Stimulated activated naive B cell treated with anti-CD40 and anti-IgM and Interleukin-4, amounts not matched to agents 10 μg/mL and 1 μg/mL and 100 μg/mL, for 72 hours (primary cell): Measurements from ENCODE around the gene IL7R.
A peak's percentile ranks its signal among the peaks of the same experiment; 100 is the strongest.
"Not testable (repeated sequence)": the region's sequence is repeated elsewhere in the genome, so short reads cannot be mapped to it uniquely, and the experiment has no call there.

Source experiments
- ATAC-seq, 2 donors: fragments of 150-1000 bp; cut with Tn5 transposase; replicated peaks; 2 replicates each; pipeline ENCODE4 v1.10.0; 2021; ENCODE audit warnings: moderate library complexity in 1 of 2
- DNase-seq: peaks from one replicate; pipeline ENCODE4 v3.0.0; 2021
- H3K27ac Mint-ChIP-seq: one replicate; pipeline ENCODE4 v1.8.0; 2022; ENCODE audit warnings: mild to moderate bottlenecking, mixed read lengths
- H3K27me3 Mint-ChIP-seq, 2 donors: one replicate each; pipeline ENCODE4 v1.8.0; 2022; ENCODE audit warnings: mixed read lengths in 2 of 2
- H3K36me3 Mint-ChIP-seq, 2 donors: one replicate each; pipeline ENCODE4 v1.8.0; 2022; ENCODE audit warnings: mixed read lengths in 2 of 2, mild to moderate bottlenecking in 1 of 2
- H3K4me1 Mint-ChIP-seq, 2 donors: one replicate each; pipeline ENCODE4 v1.8.0; 2022; ENCODE audit warnings: mixed read lengths in 2 of 2, mild to moderate bottlenecking in 1 of 2
- H3K4me3 Mint-ChIP-seq, 2 donors: one replicate each; pipeline ENCODE4 v1.8.0; 2022; ENCODE audit warnings: mild to moderate bottlenecking in 2 of 2, mixed read lengths in 2 of 2, moderate library complexity in 1 of 2
- H3K9me3 Mint-ChIP-seq, 2 donors: one replicate each; pipeline ENCODE4 v1.8.0; 2022; ENCODE audit warnings: mixed read lengths in 2 of 2, mild to moderate bottlenecking in 1 of 2

Gene IL7R

GRCh38 chr5:35852773-35853172 lies 3.9 kb upstream of the IL7R start:
- Mint-ChIP-seq H3K27me3 (no peaks in the 10 kb centered on the region), H3K27ac (peak overlapping the region; percentile 1), H3K4me1 (peaks cover 17 to 67% of the 10 kb centered on the region in 2 donors), H3K4me3 (peak overlapping the region in 1 of 2 donors; percentile 10), H3K36me3 (no peaks in the 10 kb centered on the region), H3K9me3 (peaks cover under 1 to 3% of the 10 kb centered on the region in 2 donors)
- DNase-seq (no peak), ATAC-seq (no peak)

DNA sequence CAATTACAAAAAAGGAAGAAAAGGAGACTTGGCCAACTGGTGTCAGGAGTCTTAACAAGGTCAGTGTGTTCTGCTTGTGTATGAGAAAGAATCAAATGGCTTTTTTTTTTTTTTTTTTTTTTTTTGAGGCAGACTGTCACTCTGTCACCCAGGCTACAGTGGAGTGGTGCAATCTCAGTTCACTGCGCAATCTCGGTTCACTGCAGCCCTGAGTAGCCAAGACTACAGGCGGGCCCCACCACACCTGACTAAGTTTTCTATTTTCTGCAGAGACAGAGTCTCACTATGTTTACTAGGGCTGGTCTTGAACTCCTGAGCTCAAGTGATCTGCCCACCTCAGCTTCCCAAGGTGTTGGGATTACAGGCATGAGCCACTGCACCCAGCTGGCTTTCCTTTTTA lies 3.1 kb upstream of the IL7R start:
- ATAC-seq (peak; percentile 20 to 26), DNase-seq (no peak)
- peak overlapping the region; percentile 83 for H3K27ac Mint-ChIP-seq
- H3K9me3 Mint-ChIP-seq: peaks cover 0 to 3% of the 10 kb centered on the region in 2 donors
- H3K36me3 Mint-ChIP-seq: no peaks in the 10 kb centered on the region
- peaks cover 18 to 69% of the 10 kb centered on the region in 2 donors for H3K4me1 Mint-ChIP-seq
- peak overlapping the region; percentile 42 to 60 for H3K4me3 Mint-ChIP-seq
- no peaks in the 10 kb centered on the region for H3K27me3 Mint-ChIP-seq

- ATAC-seq: peak; percentile 17 to 35
- no peak for DNase-seq
- H3K27ac Mint-ChIP-seq: peak overlapping the region; percentile 83
- H3K27me3 Mint-ChIP-seq: no peaks in the 10 kb centered on the region
- peaks cover 22 to 75% of the 10 kb centered on the region in 2 donors for H3K4me1 Mint-ChIP-seq
- H3K36me3 Mint-ChIP-seq: no peaks in the 10 kb centered on the region
- peak overlapping the region; percentile 55 to 60 for H3K4me3 Mint-ChIP-seq
- peaks cover 0 to 3% of the 10 kb centered on the region in 2 donors for H3K9me3 Mint-ChIP-seq
Observed at GRCh38 chr5:35854248-35854647, 2.4 kb upstream of the IL7R start.

- Mint-ChIP-seq H3K4me1 (peaks cover 22 to 76% of the 10 kb centered on the region in 2 donors), H3K36me3 (no peaks in the 10 kb centered on the region)
Observed at GRCh38 chr5:35855187-35855586, 1.5 kb upstream of the IL7R start.

DNA sequence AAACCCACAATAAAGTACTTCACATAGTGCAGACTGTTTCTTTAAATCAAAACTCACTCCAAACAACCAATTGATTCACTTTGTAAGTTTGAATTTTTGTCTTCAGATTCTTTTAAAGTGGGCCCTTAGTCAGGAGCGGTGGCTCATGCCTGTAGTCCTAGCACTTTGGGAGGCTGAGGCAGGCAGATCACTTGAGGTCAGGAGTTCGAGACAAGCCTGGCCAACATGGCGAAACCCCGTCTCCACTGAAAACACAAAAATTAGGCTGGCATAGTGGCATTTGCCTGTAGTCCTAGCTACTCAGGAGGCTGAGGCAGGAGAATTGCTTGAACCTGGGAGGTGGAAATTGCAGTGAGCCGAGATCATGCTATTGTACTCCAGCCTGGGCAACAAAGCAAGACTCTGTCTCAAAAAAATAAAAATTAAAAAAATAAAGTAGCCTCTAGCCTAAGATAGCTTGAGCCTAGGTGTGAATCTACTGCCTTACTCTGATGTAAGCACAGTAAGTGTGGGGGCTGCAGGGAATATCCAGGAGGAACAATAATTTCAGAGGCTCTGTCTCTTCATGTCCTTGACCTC lies 416 bp upstream of the IL7R start:
- DNase-seq, H3K9me3 Mint-ChIP-seq, ATAC-seq, H3K27me3 Mint-ChIP-seq, H3K36me3 Mint-ChIP-seq, H3K27ac Mint-ChIP-seq: not testable (repeated sequence)
- H3K4me1 Mint-ChIP-seq: peaks cover 21 to 75% of the 10 kb centered on the region in 2 donors
- peak overlapping the region; percentile 42 to 62 for H3K4me3 Mint-ChIP-seq

More at GRCh38 chr5:35855187-35855586, 1.5 kb upstream of the IL7R start:
- Mint-ChIP-seq H3K4me3 (no peak overlapping the region), H3K27ac (no peak overlapping the region), H3K9me3 (peaks cover 0 to 3% of the 10 kb centered on the region in 2 donors), H3K27me3 (no peaks in the 10 kb centered on the region)
- ATAC-seq (no peak), DNase-seq (no peak)

DNA sequence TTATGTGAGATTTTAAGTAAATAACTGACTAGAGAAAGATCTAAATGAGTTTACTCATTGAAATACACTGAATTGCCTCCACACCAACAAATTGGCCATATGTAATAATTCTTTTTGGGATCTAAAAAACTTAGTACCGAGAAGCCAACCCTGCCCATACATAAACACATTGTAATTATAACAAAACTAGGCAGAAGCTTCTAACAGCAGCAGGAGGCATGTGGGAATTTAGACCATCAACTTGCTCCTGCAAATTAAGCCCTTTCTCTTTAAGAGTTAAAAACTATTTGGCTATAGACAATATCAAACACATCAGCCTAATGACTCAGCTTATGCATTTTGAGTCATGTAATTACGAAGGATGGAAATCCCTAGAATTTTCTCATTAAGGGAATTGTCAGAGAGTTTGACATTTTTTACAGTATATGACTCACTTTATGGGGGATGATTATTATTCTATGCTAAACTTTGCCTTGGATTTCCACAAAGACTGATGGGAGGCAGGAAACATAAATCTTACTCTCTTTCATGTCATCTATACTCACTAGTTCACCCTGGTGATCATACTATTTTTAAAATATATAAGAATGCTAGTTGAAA lies 1.0 kb downstream of the IL7R start:
- no peaks in the 10 kb centered on the region for H3K27me3 Mint-ChIP-seq
- peak in 1 of 2 donors; percentile 17 for ATAC-seq
- H3K36me3 Mint-ChIP-seq: peaks cover 15 to 17% of the 10 kb centered on the region in 2 donors
- DNase-seq: no peak
- H3K4me1 Mint-ChIP-seq: peaks cover 21 to 63% of the 10 kb centered on the region in 2 donors
- peak overlapping the region in 1 of 2 donors; percentile 62 for H3K4me3 Mint-ChIP-seq
- no peaks in the 10 kb centered on the region for H3K9me3 Mint-ChIP-seq
- H3K27ac Mint-ChIP-seq: no peak overlapping the region

- H3K27ac Mint-ChIP-seq: no peak overlapping the region
- peaks cover 25 to 57% of the 10 kb centered on the region in 2 donors for H3K4me1 Mint-ChIP-seq
- peak overlapping the region; percentile 19 to 25 for H3K4me3 Mint-ChIP-seq
- no peaks in the 10 kb centered on the region for H3K27me3 Mint-ChIP-seq
- no peak for ATAC-seq
- no peak for DNase-seq
- H3K36me3 Mint-ChIP-seq: peaks cover 21 to 22% of the 10 kb centered on the region in 2 donors
- no peaks in the 10 kb centered on the region for H3K9me3 Mint-ChIP-seq
Observed at GRCh38 chr5:35859101-35859661, 2.5 kb downstream of the IL7R start.

GRCh38 chr5:35860686-35861085 lies 4.0 kb downstream of the IL7R start:
- peaks cover 0 to 4% of the 10 kb centered on the region in 2 donors for H3K9me3 Mint-ChIP-seq
- ATAC-seq (no peak), DNase-seq (no peak)
- H3K4me1 Mint-ChIP-seq: peaks cover 18 to 42% of the 10 kb centered on the region in 2 donors
- H3K4me3 Mint-ChIP-seq: no peak overlapping the region
- peaks cover 27 to 31% of the 10 kb centered on the region in 2 donors for H3K36me3 Mint-ChIP-seq
- no peaks in the 10 kb centered on the region for H3K27me3 Mint-ChIP-seq
- no peak overlapping the region for H3K27ac Mint-ChIP-seq

GRCh38 chr5:35861718-35862117 lies 5.0 kb downstream of the IL7R start:
- H3K36me3 Mint-ChIP-seq: peaks cover 27 to 31% of the 10 kb centered on the region in 2 donors
- no peak for ATAC-seq

DNA sequence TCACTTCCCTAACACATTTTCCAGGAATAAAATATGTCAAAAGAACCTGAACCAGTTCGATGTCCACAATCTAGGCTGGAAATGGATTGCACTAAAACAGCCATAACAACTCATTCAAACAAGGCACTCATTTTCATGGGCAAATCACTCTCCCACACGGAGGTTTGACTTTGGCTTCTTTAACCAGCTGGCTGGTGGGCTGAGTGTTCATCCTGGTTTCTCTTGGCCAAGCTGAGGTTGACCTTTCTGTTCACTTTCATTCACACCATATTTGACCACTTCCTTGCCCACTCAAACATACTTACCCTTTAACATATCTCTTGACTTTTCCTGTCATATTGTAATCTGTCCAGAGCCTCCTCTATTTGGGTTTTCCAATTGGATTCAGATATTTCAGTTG lies 5.4 kb downstream of the IL7R start:
- no peaks in the 10 kb centered on the region for H3K27me3 Mint-ChIP-seq
- ATAC-seq (no peak), DNase-seq (no peak)
- peaks cover 14 to 30% of the 10 kb centered on the region in 2 donors for H3K4me1 Mint-ChIP-seq
- H3K36me3 Mint-ChIP-seq: peaks cover 27 to 31% of the 10 kb centered on the region in 2 donors
- peaks cover 0 to 4% of the 10 kb centered on the region in 2 donors for H3K9me3 Mint-ChIP-seq
- H3K27ac Mint-ChIP-seq: no peak overlapping the region
- H3K4me3 Mint-ChIP-seq: no peak overlapping the region

More at GRCh38 chr5:35861718-35862117, 5.0 kb downstream of the IL7R start:
- H3K4me1 Mint-ChIP-seq: peaks cover 17 to 34% of the 10 kb centered on the region in 2 donors
- H3K9me3 Mint-ChIP-seq: peaks cover 0 to 4% of the 10 kb centered on the region in 2 donors
- no peak overlapping the region for H3K4me3 Mint-ChIP-seq
- H3K27me3 Mint-ChIP-seq: no peaks in the 10 kb centered on the region
- DNase-seq: no peak
- H3K27ac Mint-ChIP-seq: no peak overlapping the region

GRCh38 chr5:35863159-35863558 lies 6.5 kb downstream of the IL7R start:
- peak overlapping the region; percentile 84 for H3K27ac Mint-ChIP-seq
- H3K36me3 Mint-ChIP-seq: peaks cover 27 to 33% of the 10 kb centered on the region in 2 donors
- peaks cover 0 to 4% of the 10 kb centered on the region in 2 donors for H3K9me3 Mint-ChIP-seq
- H3K4me3 Mint-ChIP-seq: no peak overlapping the region
- no peaks in the 10 kb centered on the region for H3K27me3 Mint-ChIP-seq
- DNase-seq (no peak), ATAC-seq (peak; percentile 91 to 94)
- H3K4me1 Mint-ChIP-seq: peaks cover 12 to 28% of the 10 kb centered on the region in 2 donors

GRCh38 chr5:35867998-35868397 lies 11.3 kb downstream of the IL7R start:
- no peak overlapping the region for H3K27ac Mint-ChIP-seq
- peaks cover 19 to 36% of the 10 kb centered on the region in 2 donors for H3K4me1 Mint-ChIP-seq
- ATAC-seq (no peak), DNase-seq (no peak)
- no peak overlapping the region for H3K4me3 Mint-ChIP-seq
- no peaks in the 10 kb centered on the region for H3K27me3 Mint-ChIP-seq
- peaks cover 10 to 20% of the 10 kb centered on the region in 2 donors for H3K36me3 Mint-ChIP-seq
- peaks cover 0 to 4% of the 10 kb centered on the region in 2 donors for H3K9me3 Mint-ChIP-seq

DNA sequence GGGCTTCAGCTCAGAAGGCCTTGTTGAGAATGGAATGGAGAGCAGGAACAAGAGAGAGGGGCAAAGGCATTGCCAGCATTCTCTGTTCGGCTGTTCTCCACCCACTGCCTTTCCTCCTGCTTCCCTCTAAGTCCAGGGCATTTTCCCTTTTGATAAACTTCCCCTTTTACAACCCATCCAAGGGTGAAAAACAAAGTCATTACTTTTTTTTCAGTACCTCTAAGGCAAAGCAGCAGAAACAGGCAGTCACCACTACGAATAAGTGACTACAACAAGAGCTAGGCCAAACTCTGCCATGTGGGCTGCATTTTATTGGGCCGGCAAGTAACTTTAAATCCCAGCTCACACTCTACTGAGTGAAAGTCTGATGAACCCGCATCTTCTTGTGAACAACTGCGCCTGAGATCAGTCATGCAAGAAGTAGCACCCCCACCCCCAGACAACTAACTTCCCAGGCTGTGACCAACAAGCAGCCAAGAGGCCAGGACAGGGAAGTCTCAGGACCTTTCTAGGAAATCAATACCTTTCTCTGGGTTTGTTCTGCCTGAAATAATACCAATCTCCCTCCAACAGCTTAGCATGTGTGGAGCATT lies 13.1 kb downstream of the IL7R start:
- DNase-seq (no peak), ATAC-seq (peak; percentile 86 to 89)
- Mint-ChIP-seq H3K27ac (no peak overlapping the region), H3K27me3 (no peaks in the 10 kb centered on the region), H3K36me3 (peaks cover 3 to 17% of the 10 kb centered on the region in 2 donors), H3K9me3 (peaks cover 0 to 2% of the 10 kb centered on the region in 2 donors), H3K4me1 (peaks cover 15 to 30% of the 10 kb centered on the region in 2 donors), H3K4me3 (peak overlapping the region; percentile 5 to 28)

DNA sequence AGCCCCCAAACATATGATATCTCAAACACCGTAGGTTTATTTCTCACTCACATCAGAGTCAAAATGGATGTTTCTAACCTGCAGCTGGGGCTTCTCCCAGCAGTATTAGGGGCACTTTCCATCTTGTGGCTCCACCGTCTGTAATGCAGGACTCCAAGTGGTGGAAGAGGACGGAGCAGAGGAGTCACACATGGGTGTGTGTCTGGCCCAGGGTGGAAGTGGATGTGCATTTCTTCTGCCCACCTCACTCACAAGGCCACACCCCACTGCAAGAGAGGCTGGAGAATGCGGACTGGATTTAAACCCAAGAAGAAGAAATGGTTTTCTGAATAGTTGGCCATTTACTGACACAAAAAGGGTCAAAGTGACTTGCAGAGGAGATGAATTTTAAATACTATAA lies 13.9 kb downstream of the IL7R start:
- Mint-ChIP-seq H3K4me3 (no peak overlapping the region), H3K36me3 (peaks cover 0 to 12% of the 10 kb centered on the region in 2 donors), H3K27ac (no peak overlapping the region), H3K4me1 (peaks cover 15 to 30% of the 10 kb centered on the region in 2 donors), H3K9me3 (no peaks in the 10 kb centered on the region), H3K27me3 (no peaks in the 10 kb centered on the region)
- no peak for ATAC-seq
- DNase-seq: no peak
